Kidney epithelial cell (primary cell): ENCODE measurements around the gene PAPPA2. TPM values are rescaled to one million over a fixed set of nuclear protein-coding genes. Genes with fewer than 3 reads are reported as not detected.

ENCODE experiments used
- DNase-seq: peaks from one replicate; pipeline ENCODE4 v3.0.0-alpha.2; 2010; ENCODE audit warnings: low read depth
- H3K27me3 ChIP-seq: 2 replicates; pipeline ENCODE4 v1.6.0; 2011; ENCODE audit warnings: low read length; ENCODE audit not compliant: control insufficient read depth, insufficient read depth
- H3K36me3 ChIP-seq: 2 replicates; pipeline ENCODE4 v1.5.1; 2011; ENCODE audit warnings: low read length; ENCODE audit not compliant: control insufficient read depth, insufficient read depth
- H3K4me3 ChIP-seq: 2 replicates; pipeline ENCODE4 v1.5.1; 2011; ENCODE audit warnings: low read depth, mild to moderate bottlenecking, control low read depth, low read length
- total RNA-seq: library from RNA; depleted of rRNA; stranded (reverse); fragments of >200 nt; gene quantifications from 2 replicates; pipeline ENCODE4 v1.2.3, GENCODE V29; 2015
- TF ChIP-seq, protein P1 (sequence below): IDR thresholded peaks from 2 replicates; pipeline ENCODE4 v1.5.1; 2011; ENCODE audit warnings: mild to moderate bottlenecking, moderate library complexity, low read length, control low read depth, inconsistent platforms; ENCODE audit not compliant: insufficient read depth, poor library complexity, severe bottlenecking

The PAPPA2 gene
- total RNA-seq, 1 donor from 2014 or later: 6.9 TPM

DNA sequence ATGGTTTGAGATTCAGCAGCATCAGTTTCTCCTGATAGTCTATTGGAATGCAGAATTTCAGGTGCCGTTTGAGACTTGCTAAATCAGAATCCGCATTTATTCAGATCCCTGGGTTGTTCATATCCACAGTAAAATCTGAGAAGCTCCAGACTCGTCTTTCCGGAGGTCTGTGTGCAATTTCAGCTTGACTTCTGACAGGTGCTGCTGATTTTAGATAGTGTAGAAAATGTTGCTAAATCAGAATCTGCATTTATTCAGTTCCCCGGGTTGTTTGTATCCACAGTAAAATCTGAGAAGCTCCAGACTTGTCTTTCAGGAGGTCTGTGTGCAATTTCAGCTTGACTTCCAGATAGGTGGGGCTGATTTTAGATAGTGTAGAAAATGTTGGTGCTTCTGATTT is 113.7 kb downstream of the PAPPA2 start:
- Histone ChIP-seq H3K36me3 (no peaks in the 10 kb centered on the region), H3K27me3 (no peaks in the 10 kb centered on the region), H3K4me3 (no peak overlapping the region)
- no peak for DNase-seq
- TF ChIP-seq, protein P1, sequence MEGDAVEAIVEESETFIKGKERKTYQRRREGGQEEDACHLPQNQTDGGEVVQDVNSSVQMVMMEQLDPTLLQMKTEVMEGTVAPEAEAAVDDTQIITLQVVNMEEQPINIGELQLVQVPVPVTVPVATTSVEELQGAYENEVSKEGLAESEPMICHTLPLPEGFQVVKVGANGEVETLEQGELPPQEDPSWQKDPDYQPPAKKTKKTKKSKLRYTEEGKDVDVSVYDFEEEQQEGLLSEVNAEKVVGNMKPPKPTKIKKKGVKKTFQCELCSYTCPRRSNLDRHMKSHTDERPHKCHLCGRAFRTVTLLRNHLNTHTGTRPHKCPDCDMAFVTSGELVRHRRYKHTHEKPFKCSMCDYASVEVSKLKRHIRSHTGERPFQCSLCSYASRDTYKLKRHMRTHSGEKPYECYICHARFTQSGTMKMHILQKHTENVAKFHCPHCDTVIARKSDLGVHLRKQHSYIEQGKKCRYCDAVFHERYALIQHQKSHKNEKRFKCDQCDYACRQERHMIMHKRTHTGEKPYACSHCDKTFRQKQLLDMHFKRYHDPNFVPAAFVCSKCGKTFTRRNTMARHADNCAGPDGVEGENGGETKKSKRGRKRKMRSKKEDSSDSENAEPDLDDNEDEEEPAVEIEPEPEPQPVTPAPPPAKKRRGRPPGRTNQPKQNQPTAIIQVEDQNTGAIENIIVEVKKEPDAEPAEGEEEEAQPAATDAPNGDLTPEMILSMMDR: no peak

DNA sequence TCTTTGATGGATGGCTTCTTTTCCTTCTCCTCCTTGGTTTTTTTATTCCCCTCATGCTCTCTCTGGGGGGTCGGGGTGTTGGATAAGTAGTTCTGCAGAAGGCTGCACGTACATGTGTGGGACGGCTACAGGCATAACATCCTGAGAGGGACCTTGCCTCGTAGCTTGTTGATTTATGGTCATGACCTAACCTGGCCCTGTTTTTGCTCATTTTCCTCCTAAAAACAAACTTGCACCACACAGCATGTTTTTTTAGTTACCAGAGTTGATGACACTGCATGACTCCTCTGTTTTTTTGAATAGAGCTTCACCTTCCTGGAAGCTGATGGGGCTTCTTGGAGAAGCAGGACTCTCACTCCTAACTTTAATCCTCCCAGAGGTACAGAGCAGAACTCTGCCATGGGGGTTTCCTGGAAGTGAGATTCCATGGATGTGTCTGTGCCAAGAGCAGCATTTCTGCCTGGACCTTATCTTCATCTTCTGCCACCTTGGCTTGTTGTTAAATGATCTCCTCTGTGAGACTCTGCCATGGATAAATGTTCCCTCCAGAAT is 114.7 kb downstream of the PAPPA2 start:
- H3K4me3 ChIP-seq: no peak overlapping the region
- DNase-seq: no peak
- H3K36me3 ChIP-seq: no peaks in the 10 kb centered on the region
- no peaks in the 10 kb centered on the region for H3K27me3 ChIP-seq
- TF ChIP-seq, protein P1: no peak

DNA sequence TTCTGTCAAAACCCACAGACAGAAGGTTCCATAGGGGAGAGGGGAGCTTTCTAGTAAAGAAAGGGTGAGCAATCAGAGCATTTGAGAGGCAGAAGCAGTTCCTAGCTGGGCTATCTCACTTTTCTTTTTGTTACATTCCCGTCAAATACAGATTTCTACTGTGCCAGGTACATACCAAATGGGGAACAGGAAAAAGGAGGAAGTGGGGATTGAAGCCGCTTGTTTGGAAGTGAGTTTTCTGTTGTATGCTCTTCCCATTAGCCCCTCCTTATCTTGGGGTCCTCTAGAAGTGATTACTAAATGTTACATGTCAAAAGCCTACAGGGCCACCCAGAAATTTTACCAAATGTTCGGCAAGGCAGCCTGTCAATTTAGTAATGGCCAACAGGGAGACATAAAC is 116.1 kb downstream of the PAPPA2 start:
- H3K4me3 ChIP-seq: no peak overlapping the region
- TF ChIP-seq, protein P1: no peak
- no peak for DNase-seq
- no peaks in the 10 kb centered on the region for H3K27me3 ChIP-seq
- no peaks in the 10 kb centered on the region for H3K36me3 ChIP-seq

DNA sequence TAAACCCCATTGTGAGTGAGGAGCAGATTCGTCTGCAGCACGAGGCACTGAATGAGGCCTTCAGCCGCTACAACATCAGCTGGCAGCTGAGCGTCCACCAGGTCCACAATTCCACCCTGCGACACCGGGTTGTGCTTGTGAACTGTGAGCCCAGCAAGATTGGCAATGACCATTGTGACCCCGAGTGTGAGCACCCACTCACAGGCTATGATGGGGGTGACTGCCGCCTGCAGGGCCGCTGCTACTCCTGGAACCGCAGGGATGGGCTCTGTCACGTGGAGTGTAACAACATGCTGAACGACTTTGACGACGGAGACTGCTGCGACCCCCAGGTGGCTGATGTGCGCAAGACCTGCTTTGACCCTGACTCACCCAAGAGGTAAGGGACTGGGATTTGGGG is 132.2 kb downstream of the PAPPA2 start:
- no peak for DNase-seq
- H3K4me3 ChIP-seq: no peak overlapping the region
- H3K27me3 ChIP-seq: no peaks in the 10 kb centered on the region
- TF ChIP-seq, protein P1: no peak
- no peaks in the 10 kb centered on the region for H3K36me3 ChIP-seq

DNA sequence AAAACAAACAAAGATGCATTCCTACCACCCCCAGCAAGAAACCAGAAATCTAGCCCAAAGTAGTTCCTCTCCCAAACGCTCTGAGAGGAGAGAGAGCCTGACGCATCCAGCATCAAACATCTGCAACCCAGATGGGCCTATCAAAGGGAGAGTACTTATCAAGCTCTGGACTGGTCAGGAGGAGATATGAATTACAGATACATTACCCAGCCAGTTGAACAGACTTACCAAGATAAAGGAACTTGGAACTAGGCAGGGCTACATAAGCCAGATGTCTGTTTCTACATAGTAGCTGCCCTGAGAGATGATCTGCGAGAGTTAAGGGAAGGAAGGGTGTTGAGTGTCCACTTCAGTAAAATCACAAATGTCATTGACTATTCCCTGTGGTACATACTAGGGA is 138.4 kb downstream of the PAPPA2 start:
- no peaks in the 10 kb centered on the region for H3K27me3 ChIP-seq
- TF ChIP-seq, protein P1: no peak
- no peaks in the 10 kb centered on the region for H3K36me3 ChIP-seq
- no peak overlapping the region for H3K4me3 ChIP-seq
- no peak for DNase-seq

DNA sequence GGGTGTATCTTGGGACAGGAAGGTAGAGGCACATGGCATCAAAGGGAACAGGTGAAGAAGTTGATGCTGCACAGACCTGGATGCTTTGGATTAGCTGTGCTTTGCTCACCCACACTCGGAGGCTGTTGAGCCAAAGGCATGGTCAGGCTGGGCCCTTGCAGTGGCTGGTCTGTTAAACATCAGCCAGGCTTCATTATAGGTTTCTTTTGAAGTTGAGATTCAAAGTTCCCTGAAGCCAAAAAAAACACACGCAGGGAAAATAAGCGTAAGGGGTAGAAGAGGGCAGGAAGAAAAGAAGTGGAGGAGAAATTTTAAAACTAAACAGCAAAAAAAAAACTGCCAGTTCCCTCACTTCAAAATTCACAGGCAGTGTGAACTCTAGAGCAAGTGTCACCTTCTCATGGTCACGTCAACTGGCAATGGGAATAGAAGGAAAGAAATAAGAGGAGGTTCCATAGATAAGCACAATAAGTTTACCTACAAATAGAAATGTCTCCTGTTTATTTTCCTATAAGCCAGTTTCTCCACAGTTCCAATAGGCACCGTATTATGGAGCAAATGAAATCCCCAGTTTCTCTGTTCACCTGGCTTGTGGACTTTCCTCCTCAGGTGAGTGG is 139.5 kb downstream of the PAPPA2 start:
- Histone ChIP-seq H3K27me3 (no peaks in the 10 kb centered on the region), H3K4me3 (no peak overlapping the region), H3K36me3 (no peaks in the 10 kb centered on the region)
- TF ChIP-seq, protein P1: no peak
- DNase-seq: peak; percentile 16
